ENCODE data around the gene DLGAP1.
"Not testable (repeated sequence)": the region's sequence is repeated elsewhere in the genome, so short reads cannot be mapped to it uniquely, and the experiment has no call there.

DLGAP1 gene

GRCh38 chr18:3493501-3494244, 961.4 kb downstream of the DLGAP1 start:
- no peak for DNase-seq (ENCODE audit: low read depth in 1 of 2, low spot score in 1 of 2)

- no peak for DNase-seq (ENCODE audit: low read depth in 1 of 2, low spot score in 1 of 2)
These were observed 962.4 kb downstream of the DLGAP1 start for GRCh38 chr18:3492721-3493120.

- no peak for DNase-seq (ENCODE audit: low read depth in 1 of 2, low spot score in 1 of 2)
These were observed 963.0 kb downstream of the DLGAP1 start for GRCh38 chr18:3491981-3492555.

GRCh38 chr18:3489462-3489861, 965.6 kb downstream of the DLGAP1 start:
- no peak for DNase-seq (ENCODE audit: low read depth in 1 of 2, low spot score in 1 of 2)

GRCh38 chr18:3486512-3486911, 968.6 kb downstream of the DLGAP1 start:
- DNase-seq (ENCODE audit: low read depth in 1 of 2, low spot score in 1 of 2) = no peak

- DNase-seq (ENCODE audit: low read depth in 1 of 2, low spot score in 1 of 2) = no peak
These were observed 969.7 kb downstream of the DLGAP1 start for GRCh38 chr18:3485153-3486149.

- no peak for DNase-seq (ENCODE audit: low read depth in 1 of 2, low spot score in 1 of 2)
These were observed 972.8 kb downstream of the DLGAP1 start for GRCh38 chr18:3482258-3482657.

- DNase-seq (ENCODE audit: low read depth in 1 of 2, low spot score in 1 of 2) = no peak
These were observed 973.4 kb downstream of the DLGAP1 start for GRCh38 chr18:3481696-3482210.

- no peak for DNase-seq (ENCODE audit: low read depth in 1 of 2, low spot score in 1 of 2)
These were observed 974.1 kb downstream of the DLGAP1 start for GRCh38 chr18:3480827-3481573.

GRCh38 chr18:3479978-3480509, 975.1 kb downstream of the DLGAP1 start:
- no peak for DNase-seq (ENCODE audit: low read depth in 1 of 2, low spot score in 1 of 2)

GRCh38 chr18:3478262-3478978, 976.7 kb downstream of the DLGAP1 start:
- DNase-seq (ENCODE audit: low read depth in 1 of 2, low spot score in 1 of 2) = no peak

- DNase-seq (ENCODE audit: low read depth in 1 of 2, low spot score in 1 of 2) = no peak
These were observed 982.2 kb downstream of the DLGAP1 start for GRCh38 chr18:3472681-3473544.

GRCh38 chr18:3472121-3472520, 983.0 kb downstream of the DLGAP1 start:
- DNase-seq (ENCODE audit: low read depth in 1 of 2, low spot score in 1 of 2) = not testable (repeated sequence)

- DNase-seq (ENCODE audit: low read depth in 1 of 2, low spot score in 1 of 2) = no peak
These were observed 983.9 kb downstream of the DLGAP1 start for GRCh38 chr18:3471141-3471648.

GRCh38 chr18:3468833-3469232, 986.3 kb downstream of the DLGAP1 start:
- no peak for DNase-seq (ENCODE audit: low read depth in 1 of 2, low spot score in 1 of 2)

- DNase-seq (ENCODE audit: low read depth in 1 of 2, low spot score in 1 of 2) = no peak
These were observed 986.9 kb downstream of the DLGAP1 start for GRCh38 chr18:3468066-3468705.

- no peak for DNase-seq (ENCODE audit: low read depth in 1 of 2, low spot score in 1 of 2)
These were observed 988.2 kb downstream of the DLGAP1 start for GRCh38 chr18:3466872-3467271.

- no peak for DNase-seq (ENCODE audit: low read depth in 1 of 2, low spot score in 1 of 2)
These were observed 989.1 kb downstream of the DLGAP1 start for GRCh38 chr18:3466045-3466444.

Data from stimulated activated CD4-positive, alpha-beta T cell treated with anti-CD3 and anti-CD28 coated beads, Interleukin-15, amount 100 ng/mL, for 1 hour (primary cell).